ENCODE measurements around the gene SRSF5. TPM values are rescaled to one million over a fixed set of nuclear protein-coding genes. Genes with fewer than 3 reads are reported as not detected.

Gene SRSF5
- total and polyA plus RNA-seq, 2 of the 8 experiments (the other 6 are each of a cell fraction or from before 2014, with no cell fraction given): 101 to 238 TPM

DNA sequence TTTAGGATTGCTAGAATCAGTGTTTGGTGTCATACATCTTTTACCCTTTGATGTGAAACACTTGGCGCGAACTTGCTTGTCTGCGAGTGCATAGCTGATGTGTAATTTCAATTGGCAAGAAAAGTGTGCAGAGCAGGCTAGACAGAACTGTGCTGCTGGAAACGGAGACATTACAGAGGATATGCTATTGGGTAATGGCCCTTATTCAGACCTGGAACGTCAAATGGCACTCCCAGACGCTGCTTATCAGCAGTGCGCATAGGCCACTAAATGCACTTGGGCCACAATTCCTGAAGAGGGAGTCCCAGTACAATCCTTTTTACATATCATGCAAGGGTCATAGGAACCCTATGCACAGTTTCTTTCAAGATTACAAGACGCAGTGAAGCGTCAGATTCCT, 45.8 kb downstream of the SRSF5 start:
- Histone ChIP-seq H4K5ac (ENCODE audit: insufficient read length, low read depth, low read length) (no peak overlapping the region), H4K20me1 (replicated peaks in 1 of 2; ENCODE audit: control insufficient read depth in 1 of 2, insufficient read depth in 2 of 2, low read length in 2 of 2) (no peaks in the 10 kb centered on the region), H2BK15ac (ENCODE audit: low read length) (no peak overlapping the region), H3K27me3 (replicated peaks in 1 of 4; ENCODE audit: control insufficient read depth in 3 of 4, extremely low read depth in 1 of 4, insufficient read depth in 3 of 4, low read length in 3 of 4) (no peaks in the 10 kb centered on the region), H3K9me3 (ENCODE audit: insufficient read depth in 2 of 2, low read depth in 1 of 2, low read length in 1 of 2) (no peaks in the 10 kb centered on the region), H3K56ac (replicated peaks; ENCODE audit: insufficient read length, low read depth, low read length) (no peak overlapping the region), H2BK20ac (ENCODE audit: low read length) (no peak overlapping the region), H3K4ac (replicated peaks; ENCODE audit: insufficient read length, low read depth, low read length) (no peak overlapping the region), H2BK12ac (ENCODE audit: low read depth, low read length) (no peak overlapping the region), H3K79me2 (ENCODE audit: control insufficient read depth in 1 of 2, insufficient read depth in 2 of 2, low read length in 2 of 2) (no peaks in the 10 kb centered on the region), H3K4me3 (ENCODE audit: extremely low read depth in 1 of 4, insufficient read depth in 2 of 4, low read depth in 3 of 4, low read length in 4 of 4) (no peak overlapping the region), H3K14ac (ENCODE audit: insufficient read length) (no peak overlapping the region), H4K91ac (replicated peaks; ENCODE audit: insufficient read length, low read length) (no peak overlapping the region), H2BK5ac (ENCODE audit: low read depth, low read length) (no peak overlapping the region), H2AFZ (ENCODE audit: low read length) (no peak overlapping the region), H3K4me1 (replicated peaks in 1 of 4; ENCODE audit: control insufficient read depth in 3 of 4, insufficient read depth in 4 of 4, low read length in 3 of 4) (no peaks in the 10 kb centered on the region), H4K8ac (ENCODE audit: extremely low read depth, insufficient read depth, low read length) (no peak overlapping the region), H2BK120ac (replicated peaks; ENCODE audit: low read depth, low read length) (no peak overlapping the region), H3K9ac (replicated peaks in 1 of 4; ENCODE audit: extremely low read depth in 1 of 4, low read depth in 3 of 4, low read length in 3 of 4) (no peak overlapping the region), H3K36me3 (ENCODE audit: control insufficient read depth in 2 of 4, insufficient read depth in 4 of 4, low read length in 3 of 4) (no peaks in the 10 kb centered on the region), H3K4me2 (ENCODE audit: insufficient read depth in 1 of 2, low read depth in 2 of 2, low read length in 2 of 2) (no peak overlapping the region), H3K23me2 (ENCODE audit: low read depth, low read length) (no peaks in the 10 kb centered on the region; the same call in 1 of the 2 replicates), H2AK5ac (ENCODE audit: low read depth, low read length) (no peak overlapping the region), H3K18ac (ENCODE audit: extremely low read depth, low read length) (no peak overlapping the region), H3K79me1 (ENCODE audit: low read depth, low read length) (no peaks in the 10 kb centered on the region), H3K27ac (ENCODE audit: low read depth, low read length) (no peak overlapping the region), H3K23ac (ENCODE audit: insufficient read length) (no peak overlapping the region)
- WGBS, 2 experiments (ENCODE audit: extremely low coverage in 1 of 2, insufficient coverage in 1 of 2, insufficient read length in 1 of 2, insufficient replicate concordance in 2 of 2, low coverage in 1 of 2, low lambda C conversion rate in 2 of 2, missing lambda C conversion rate in 1 of 2): 89% methylated on average over 9 of the region's 9 CpGs; no CpG with 5 or more reads in 1 of the 2 experiments
- POLR2A ChIA-PET (ENCODE audit: partially characterized antibody): no interaction called here
- TF ChIP-seq CTCF (IDR thresholded peaks at IDR 0.05; ENCODE audit: control extremely low read depth in 1 of 3, insufficient read depth in 1 of 3, low read depth in 1 of 3, low read length in 3 of 3) (peak in 1 of 3 experiments; percentile 18; a peak in 1 of 4 replicates), RXRA (IDR thresholded peaks at IDR 0.05; ENCODE audit: insufficient read depth, low read depth, low read length) (no peak), MAFK (IDR thresholded peaks at IDR 0.05; ENCODE audit: low read depth, low read length) (no peak), RAD21 (IDR thresholded peaks at IDR 0.05 in 1 of 2, conservative IDR thresholded peaks at IDR 0.05 in 1 of 2; ENCODE audit: low read depth in 2 of 2, low read length in 2 of 2) (peak; percentile 16 to 35; a peak in 2 of 4 replicates)
- FAIRE-seq (no peak), DNase-seq (ENCODE audit: low read depth in 1 of 2, low spot score in 2 of 2) (no peak)
- CTCF ChIA-PET (ENCODE audit: partially characterized antibody): interaction anchor here (2.1 to 11.2 kb wide), 2 partner anchors 215 to 261 kb away, joined by 7 to 132 read pairs; no protein-coding TSS in a partner anchor

Measured in H1 (cell line).